ENCODE data around the gene HOMER1. TPM values are rescaled to one million over a fixed set of nuclear protein-coding genes. Genes with fewer than 3 reads are reported as not detected.

The HOMER1 gene
- total RNA-seq, 1 experiment from 2014 or later, result 7.4 TPM

DNA sequence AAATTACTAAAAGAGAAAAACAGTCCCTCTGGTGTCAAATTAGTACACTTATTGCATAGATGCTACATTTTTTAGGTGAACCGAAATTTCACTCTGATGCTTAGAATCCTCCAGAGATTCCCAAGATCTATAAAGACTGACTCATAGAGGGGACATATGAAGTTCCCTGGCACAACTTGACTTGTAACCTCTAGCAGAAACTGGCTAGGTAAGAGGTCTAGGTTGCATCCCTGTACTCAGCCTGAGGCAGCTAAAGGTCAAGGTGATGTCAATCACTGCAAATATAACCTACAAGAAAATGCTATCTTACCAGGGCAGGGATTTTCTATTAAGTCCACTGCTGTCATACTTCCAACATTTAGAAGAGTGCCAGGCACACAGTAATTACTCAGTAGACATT is 24.2 kb downstream of the HOMER1 start:
- DNase-seq (ENCODE audit: low read depth), result no peak

DNA sequence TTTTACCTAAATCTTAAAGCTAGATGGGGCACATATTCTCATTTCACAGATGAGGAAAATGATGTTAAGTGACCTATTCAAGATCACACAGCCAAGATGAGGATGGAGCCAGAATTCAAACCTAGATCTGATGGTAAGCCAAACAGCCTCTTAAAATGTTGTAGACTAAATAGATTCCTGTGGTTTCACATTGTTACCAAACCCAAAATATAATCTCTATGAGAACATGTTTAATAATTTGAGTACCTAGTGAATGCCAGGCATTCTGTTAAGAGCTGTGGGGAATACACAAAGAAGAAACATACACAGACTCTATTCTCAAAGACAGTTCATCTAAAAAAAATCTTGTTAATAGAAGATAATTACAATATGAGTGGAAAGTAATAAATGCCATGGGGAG is 25.2 kb downstream of the HOMER1 start:
- DNase-seq (ENCODE audit: low read depth), result peak; percentile 25

DNA sequence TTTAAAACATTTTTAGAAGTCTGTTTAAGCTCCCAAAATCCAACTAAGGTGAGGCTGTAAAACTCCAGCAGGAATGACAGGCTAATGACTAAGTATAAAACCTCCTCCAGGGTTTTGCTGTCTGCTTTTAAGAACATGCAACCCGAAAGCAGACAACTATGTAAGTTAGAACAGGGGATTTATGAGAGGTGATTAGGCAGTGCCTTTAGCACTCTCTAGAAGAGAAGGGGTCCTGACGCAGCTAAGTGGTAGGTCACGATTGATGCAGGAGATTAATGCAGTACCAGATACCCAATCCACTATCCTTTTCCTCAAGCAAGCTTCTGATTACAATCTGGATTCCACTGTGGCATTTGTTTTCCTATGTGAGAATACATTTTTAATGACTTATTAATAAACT is 25.9 kb downstream of the HOMER1 start:
- DNase-seq (ENCODE audit: low read depth), result no peak

DNA sequence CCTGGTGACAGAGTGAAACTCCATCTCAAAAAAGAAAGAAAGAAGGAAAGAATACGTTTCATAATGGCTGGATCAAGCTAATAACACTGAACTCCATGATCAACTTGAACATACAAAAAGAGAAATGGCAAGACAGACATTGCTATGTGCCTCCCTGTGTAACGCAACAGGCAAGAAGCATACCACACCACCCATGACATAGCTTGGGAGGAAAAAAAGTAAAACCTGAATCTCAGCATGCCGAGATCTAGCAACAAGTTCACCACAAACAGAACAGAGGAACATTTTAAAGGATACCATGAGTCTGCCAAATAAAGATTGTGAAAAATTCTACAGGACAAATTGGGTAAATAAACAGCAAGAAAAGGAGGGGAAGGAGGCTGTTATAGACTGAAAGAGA is 26.7 kb downstream of the HOMER1 start:
- no peak for DNase-seq (ENCODE audit: low read depth)

DNA sequence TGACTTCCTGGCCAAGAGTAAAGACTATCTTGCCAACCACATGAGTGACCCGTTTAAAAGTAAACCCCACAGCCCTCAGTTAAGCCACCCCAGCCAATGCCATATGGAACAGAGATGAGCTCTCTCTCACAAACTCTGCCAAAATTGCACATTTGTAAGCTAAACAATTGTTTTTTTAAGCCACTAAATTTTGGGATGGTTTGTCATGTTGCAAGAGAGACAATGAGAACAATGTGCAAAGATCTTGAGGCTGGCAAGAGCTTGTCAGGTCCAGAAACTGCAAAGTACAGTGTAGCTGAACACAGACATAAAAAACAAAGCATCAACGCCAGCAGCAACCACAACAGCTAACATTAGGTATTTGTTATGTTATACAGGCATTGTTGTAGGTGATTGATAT is 27.8 kb downstream of the HOMER1 start:
- no peak for DNase-seq (ENCODE audit: low read depth)

DNA sequence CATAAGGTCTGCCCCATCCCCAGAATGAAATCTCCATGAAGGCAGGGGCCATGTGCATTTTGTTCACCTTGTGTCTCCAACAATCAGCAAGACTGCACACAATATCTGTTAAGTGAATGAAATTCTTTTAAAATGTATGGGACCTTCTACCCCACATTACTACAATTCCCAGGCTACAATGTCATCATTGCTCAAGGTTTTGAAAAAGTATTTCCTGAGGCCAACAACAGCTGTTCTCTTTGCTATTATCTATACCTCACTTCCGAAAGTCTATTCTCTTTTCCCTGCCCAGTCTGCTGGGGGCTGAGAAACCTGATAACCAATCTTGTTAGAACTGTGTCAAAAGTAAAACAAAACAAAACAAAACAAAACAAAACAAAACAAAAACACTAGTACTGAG is 29.2 kb downstream of the HOMER1 start:
- DNase-seq (ENCODE audit: low read depth), result peak; percentile 36

DNA sequence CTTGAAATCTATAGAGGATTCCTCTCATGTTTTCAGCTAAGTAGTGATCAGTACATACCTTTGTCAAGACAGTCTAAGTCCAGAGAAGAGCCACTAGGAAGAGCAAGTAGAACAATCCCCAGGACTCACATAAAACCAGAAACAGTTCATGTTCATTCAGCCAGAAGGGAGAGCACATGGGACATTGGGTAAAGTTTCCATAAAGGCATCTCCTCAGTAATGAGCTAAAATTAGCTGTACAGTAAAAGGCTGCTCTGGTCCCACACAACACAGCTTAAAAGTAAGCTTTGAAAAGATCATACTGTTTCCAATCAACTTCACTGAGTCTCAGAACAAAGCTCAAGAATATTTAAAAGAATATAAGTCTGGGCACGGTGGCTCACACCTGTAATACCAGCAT is 32.4 kb downstream of the HOMER1 start:
- DNase-seq (ENCODE audit: low read depth), result no peak

DNA sequence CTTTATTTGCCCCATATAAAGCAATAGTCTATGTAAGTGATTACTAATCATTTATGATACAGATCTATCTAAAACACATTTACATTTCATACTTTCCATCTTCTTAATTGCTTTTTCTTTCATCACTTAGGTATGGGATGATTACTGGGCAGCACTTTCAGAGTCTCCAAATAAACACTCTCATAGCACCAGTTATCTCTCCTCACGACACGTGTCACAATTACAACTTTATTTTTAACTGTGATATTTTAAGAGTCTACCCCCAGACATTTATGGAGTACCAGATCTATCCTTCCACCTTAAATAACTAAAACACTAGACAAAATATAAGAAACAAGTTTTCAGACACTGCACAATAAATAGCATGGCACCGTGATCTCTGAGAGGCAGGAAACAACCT is 32.9 kb downstream of the HOMER1 start:
- DNase-seq (ENCODE audit: low read depth), result no peak

DNA sequence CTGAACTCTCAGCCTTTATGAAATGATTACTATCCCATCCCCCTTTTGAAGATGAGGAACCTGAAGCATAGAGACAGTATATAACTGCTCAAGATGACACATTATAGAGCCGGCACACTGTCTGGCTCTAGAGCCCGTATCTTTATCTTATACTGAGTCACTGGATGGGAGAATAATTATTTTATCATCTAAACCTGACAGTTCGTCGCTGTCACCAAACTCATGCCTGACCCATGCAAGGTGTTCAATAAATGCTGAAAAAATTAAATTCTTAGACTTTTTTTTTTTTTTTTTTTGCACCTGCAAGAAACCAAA is 38.8 kb downstream of the HOMER1 start:
- no peak for DNase-seq (ENCODE audit: low read depth)

DNA sequence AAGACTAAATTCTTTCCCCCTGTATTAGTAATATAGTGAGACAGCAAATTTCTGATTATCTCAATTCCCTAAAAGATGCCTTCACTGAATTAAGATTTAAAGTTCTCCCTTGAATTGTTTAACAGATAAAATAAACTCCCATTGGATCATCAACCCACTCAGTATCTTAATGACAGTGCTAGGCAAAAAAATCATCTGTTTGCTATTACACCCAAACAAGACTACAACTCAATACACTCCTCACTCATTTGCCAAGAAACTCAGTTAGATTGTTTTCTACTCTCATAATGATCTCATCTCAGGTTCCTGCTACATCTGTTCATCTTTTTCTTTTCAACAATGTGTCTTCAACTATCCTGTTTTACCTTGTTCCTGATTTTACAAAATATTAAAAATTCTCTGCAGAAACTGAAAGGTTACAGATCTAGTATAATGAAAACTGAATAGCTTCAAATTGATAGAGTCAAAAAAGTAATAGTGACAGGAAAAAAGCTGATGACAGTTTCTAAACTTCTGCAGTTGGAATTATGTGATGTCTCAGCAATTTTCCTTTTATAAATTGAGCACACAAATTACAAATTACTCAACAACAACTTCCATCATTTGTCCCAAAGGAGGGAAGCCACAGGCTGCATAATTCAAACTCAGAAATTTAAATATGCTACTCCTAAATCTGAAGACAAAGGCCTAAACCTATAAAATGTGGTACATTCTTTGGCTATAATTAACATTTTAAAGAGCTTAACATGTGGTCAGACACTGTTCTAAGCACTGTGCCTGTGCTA is 39.4 kb downstream of the HOMER1 start:
- DNase-seq (ENCODE audit: low read depth), result no peak

DNA sequence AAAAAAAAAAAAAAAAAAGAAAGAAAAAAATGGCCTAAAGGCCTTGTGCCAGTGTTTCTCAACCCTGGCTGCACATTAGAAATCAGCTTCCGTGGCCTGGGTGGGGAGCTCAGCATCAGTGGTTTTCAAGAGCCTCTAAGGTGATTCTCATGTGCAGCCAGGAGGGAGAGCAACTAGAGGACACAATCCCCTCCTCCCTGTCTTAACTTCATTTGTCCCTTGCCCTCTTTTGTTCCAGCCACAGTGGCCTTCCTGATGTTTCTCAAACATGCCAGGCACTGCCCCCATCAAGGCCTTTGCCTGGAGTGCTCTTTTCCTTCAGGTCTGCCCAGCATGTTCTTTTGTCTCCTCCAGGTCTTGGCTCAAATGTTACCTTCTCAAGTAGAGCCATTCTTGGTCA is 42.4 kb downstream of the HOMER1 start:
- no peak for DNase-seq (ENCODE audit: low read depth)

DNA sequence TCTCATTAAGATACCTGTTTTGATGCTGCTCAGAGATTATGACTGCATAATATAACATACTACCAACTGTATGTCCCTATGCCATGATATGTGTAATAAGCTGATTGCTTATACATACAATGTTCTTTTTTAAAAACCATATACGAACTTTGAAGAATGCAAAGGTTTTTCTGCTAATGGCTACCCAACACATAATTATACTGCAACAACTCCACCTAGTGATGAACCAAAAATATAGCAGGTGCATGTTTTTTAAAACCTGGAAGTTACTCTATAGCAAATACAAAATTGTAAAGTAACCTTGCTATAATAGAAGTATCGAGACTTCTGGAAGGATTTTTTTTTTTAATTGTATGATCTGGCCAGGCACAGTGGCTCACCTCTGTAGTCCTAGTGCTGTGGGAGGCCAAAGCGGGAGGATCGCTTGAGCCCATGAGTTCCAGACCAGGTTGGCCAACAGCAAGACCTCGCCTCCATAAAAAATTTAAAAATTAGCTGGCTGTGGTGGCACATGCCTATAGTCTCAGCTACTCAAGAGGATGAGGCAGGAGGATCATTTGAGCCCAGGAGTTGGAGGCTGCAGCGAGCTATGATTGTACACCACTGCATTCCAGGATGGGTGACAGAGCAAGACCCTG is 49.1 kb downstream of the HOMER1 start:
- peak; percentile 25 for DNase-seq (ENCODE audit: low read depth)

DNA sequence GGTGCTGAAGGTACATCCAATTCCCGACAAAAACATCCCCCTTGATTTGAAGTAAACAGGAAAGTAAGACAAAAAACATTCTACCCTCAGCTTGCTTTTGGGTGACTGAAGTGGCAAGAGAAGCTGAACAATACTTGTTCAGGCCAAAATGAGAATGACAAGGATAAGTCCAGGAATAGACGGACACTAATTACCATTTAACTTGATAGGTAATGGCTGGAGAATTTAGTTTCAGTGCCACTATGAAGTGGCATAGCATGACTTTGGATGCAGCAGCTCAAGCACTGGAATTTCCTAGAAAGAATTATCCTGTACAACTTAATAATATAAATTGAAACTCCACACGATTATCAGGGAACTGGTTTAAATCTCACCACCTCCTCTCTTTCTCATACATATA is 49.7 kb downstream of the HOMER1 start:
- no peak for DNase-seq (ENCODE audit: low read depth)

DNA sequence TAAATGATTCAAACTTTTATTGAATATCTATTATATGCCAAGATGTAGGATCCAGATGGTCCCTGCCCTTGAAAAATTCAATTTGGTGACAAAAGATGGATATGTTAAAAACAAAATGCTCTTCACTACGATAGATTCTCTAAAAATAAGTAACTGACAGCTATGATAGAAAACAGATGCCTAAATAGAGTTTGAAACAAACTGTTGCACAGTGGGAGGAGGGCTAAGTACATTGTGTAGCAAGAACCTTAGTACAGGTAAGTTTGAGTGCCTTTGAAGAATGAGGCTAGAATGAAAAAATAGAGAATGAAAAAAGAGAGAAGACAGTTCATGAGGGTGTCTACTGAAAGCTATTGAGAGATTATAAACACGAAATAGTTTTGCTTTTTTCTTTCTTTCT is 54.3 kb downstream of the HOMER1 start:
- DNase-seq (ENCODE audit: low read depth), result no peak

DNA sequence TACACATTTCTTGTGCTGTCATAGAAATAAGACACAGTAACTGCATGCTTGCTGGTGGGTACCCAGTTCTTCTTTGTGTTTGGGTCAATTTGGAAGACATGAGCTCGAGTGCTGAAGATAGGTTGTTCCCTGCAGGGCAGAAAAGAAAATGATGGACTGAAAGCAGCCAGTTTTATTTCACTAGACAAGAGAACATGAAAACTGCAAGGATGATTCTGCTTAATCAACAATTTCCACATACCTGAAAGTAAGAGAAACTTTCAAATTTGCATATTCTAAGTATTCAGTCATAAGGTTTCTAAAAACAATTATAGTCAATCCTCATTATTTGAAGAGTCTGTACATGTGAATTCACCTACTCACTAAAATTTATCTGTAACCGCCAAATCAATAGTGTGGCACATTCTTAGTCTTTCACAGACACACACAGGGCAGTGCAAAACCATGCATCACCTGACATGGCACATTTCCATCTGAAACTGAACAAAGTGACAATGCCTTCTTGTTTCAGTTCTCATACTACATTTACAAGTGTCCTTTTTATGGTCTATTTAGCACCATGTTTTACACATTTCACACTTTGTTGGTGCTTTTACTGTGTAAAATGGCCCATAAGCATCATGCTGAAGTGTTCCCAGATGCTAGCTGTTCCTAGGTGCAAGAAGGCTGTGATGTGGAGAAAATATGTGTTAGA is 56.9 kb downstream of the HOMER1 start:
- no peak for DNase-seq (ENCODE audit: low read depth)

DNA sequence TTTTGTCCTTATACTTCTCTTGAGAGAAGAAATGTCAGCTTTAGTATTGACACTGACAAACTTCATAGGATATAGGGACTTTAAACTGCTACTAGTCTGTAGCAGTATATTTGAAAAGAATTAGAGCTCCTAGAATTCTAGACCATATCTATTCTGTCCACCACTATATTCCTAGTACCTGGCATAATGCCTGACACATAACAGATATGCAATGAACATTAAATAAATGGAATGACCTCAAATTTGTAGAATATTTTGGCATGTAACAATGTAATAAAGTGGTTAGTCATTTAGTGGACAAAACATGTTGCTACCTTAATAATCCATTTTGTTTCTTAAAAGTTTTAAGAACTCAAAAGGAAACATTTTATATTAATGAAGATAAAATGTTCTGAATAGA is 57.5 kb downstream of the HOMER1 start:
- no peak for DNase-seq (ENCODE audit: low read depth)

DNA sequence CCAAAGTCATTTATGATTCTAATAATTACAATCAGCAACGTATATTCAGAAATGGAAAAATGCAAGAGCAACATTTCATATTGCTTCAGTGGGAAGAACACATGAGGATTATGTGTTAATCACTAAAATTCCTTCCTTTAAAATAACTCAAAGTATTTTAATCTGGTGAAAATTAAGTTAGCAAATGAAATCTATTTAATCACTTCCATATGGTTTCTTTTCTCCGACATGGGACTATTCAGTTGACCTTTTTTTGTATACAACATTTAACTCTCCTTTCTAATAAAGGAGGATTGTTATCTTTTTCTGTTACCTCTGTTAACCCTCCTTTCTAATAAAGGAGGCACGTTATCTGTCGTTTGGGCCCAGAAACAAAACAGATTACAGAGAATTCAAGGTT is 59.9 kb downstream of the HOMER1 start:
- DNase-seq (ENCODE audit: low read depth), result no peak

DNA sequence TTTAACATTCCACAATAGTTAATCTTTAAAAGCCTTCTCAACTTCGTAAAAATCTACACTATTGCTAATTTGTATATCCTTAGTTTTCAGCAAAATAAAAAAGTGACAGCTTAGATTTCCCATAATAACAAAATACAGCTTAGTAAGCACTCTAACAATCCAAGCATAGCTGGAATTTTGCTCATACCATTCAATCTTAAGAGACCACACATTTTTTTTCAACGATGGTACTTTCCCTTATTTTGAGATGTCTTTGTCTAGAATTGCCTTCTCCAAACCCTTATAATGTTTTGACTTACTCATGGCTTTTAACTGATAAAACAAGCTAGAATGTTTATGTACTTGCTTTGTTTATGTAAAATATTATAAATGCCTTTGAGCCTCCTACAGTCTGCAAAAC is 65.6 kb downstream of the HOMER1 start:
- peak; percentile 50 for DNase-seq (ENCODE audit: low read depth)

DNA sequence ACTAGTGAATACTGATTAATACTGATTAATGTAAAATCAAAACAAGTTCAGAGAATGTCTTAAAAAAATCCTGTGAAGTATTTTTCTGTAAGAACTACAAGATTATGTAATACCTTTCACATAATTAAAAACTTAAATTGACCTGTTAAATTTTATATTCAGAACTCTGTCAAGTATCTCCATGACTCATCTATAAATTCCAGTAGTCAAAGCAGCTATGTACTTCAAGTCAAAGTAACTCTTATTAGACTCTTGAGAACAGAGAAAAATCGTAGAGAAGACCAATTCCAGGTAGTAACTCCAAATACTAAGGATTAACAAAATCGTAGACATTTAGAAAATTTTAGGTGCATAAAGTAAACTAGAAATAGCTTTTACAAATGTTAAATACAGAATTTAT is 77.1 kb downstream of the HOMER1 start:
- DNase-seq (ENCODE audit: low read depth), result no peak

DNA sequence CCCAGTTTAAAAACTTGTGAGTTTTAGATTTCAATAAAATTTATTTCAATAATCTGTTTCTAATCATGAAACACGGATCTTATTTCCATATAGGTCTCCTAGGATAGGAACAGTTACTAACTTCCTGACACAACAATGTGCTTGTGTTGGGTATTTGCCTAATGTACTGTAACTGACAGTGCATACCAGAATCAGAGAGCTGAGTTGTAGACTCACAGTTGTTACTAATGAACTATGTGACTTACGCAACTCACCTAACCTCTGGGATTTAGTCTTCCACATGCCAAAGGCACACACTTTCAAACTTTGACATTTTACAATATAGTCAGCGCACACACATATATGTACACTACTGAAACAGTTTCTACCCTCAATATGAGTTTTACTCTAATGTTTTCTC is 77.7 kb downstream of the HOMER1 start:
- DNase-seq (ENCODE audit: low read depth), result peak; percentile 62

DNA sequence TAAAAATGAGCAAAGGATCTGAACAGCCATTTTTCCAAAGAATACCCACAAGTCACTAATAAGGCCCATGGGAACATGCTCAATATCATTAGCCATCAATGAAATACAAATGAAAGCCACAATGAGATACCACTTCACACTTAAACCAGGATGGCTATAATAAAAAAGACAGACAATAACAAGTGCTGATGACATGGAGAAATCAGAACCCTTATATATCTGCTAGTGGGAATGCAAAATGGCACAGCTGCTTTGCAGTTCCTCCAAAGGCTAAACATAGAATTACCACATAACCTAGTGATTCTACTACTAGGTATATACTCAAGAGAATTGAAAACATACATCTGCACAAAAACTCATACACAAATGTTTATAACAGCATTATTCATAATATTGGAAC is 83.7 kb downstream of the HOMER1 start:
- no peak for DNase-seq (ENCODE audit: low read depth)

DNA sequence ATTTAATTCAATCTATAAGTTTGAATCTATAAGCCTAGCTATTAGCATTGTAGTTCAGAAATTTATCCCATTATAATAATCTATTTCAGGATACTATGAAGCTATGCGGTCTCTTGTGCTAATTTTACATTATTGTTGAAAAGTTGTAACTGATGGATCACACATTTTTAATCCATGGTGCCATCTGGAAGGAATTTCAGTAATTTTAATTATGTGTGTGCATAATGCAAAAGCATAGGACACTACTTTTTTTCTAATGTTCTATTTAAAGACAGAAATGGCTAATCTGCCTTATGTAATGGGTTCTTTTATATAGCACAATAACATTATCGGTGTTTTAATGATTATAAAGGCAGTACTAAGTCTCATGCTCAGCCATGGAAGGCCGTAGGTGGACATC is 90.6 kb downstream of the HOMER1 start:
- no peak for DNase-seq (ENCODE audit: low read depth)

DNA sequence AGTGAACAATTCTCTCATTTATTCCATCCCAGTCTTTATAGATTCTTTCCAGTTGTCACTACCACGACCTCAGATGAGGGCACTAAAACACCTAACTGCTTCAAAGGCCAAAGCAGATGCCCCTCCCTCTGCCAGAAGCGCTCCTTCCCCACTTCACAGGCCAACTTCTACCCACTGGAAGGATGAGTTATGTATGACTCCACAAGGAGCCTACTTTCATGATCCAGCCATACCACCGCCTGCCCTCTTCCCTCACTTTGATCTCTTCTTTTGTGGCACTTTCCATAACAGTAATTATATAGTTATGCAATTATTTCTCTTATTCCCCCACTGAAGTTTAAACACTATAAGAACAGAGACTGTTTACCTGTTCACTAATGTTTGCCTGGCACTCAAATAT is 93.7 kb downstream of the HOMER1 start:
- no peak for DNase-seq (ENCODE audit: low read depth)
